Measurements from ENCODE around the gene SAG. TPM values are rescaled to one million over a fixed set of nuclear protein-coding genes. Genes with fewer than 3 reads are reported as not detected.

The SAG gene
- total and polyA plus RNA-seq, 2 donors (not counting 3 experiments of a cell fraction or from before 2014, with no cell fraction given) = not detected

DNA sequence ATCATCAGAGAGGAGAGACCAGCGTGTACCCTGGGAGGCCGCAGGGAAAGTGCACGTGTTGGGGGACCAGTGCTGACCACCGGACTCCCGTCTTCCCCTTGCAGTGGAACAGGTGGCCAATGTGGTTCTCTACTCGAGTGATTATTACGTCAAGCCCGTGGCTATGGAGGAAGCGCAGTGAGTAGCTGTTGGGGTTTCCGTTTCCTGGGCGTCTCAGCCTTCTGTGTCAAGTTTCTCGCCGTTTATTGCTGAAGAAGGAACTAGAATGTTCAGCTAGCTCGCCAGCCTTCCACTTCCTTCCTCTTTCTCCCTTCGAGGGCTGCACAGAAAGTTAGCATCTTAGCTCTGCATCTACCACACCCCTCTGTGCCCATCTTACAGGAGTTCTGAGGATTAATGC, 23.9 kb downstream of the SAG start:
- FAIRE-seq = no peak
- no peaks in the 10 kb centered on the region for H3K36me3 ChIP-seq (ENCODE audit: control insufficient read depth in 2 of 2, extremely low read depth in 1 of 2, insufficient read depth in 2 of 2, low read length in 2 of 2)
- no peak for TF ChIP-seq FOS (IDR thresholded peaks at IDR 0.05; ENCODE audit: borderline replicate concordance, insufficient read depth, low read length)
- TF ChIP-seq, protein P1, sequence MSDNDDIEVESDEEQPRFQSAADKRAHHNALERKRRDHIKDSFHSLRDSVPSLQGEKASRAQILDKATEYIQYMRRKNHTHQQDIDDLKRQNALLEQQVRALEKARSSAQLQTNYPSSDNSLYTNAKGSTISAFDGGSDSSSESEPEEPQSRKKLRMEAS (IDR thresholded peaks at IDR 0.05; ENCODE audit: insufficient read depth, insufficient read length) = no peak
- TF ChIP-seq GATA2 (IDR thresholded peaks at IDR 0.05; ENCODE audit: insufficient read depth, insufficient read length, low read depth, low read length) = no peak
- no peak for TF ChIP-seq JUN (IDR thresholded peaks at IDR 0.05; ENCODE audit: borderline replicate concordance, insufficient read depth, insufficient read length, low read depth)
- no peak for TF ChIP-seq EZH2 (IDR thresholded peaks at IDR 0.05; ENCODE audit: borderline replicate concordance, low read depth, low read length, severe bottlenecking)
- no peak for TF ChIP-seq MYC (IDR thresholded peaks at IDR 0.05; ENCODE audit: low read depth, low read length)
- TF ChIP-seq POLR2AphosphoS5 (IDR thresholded peaks at IDR 0.05; ENCODE audit: insufficient read depth, low read depth, low read length) = no peak
- TF ChIP-seq, protein P2, sequence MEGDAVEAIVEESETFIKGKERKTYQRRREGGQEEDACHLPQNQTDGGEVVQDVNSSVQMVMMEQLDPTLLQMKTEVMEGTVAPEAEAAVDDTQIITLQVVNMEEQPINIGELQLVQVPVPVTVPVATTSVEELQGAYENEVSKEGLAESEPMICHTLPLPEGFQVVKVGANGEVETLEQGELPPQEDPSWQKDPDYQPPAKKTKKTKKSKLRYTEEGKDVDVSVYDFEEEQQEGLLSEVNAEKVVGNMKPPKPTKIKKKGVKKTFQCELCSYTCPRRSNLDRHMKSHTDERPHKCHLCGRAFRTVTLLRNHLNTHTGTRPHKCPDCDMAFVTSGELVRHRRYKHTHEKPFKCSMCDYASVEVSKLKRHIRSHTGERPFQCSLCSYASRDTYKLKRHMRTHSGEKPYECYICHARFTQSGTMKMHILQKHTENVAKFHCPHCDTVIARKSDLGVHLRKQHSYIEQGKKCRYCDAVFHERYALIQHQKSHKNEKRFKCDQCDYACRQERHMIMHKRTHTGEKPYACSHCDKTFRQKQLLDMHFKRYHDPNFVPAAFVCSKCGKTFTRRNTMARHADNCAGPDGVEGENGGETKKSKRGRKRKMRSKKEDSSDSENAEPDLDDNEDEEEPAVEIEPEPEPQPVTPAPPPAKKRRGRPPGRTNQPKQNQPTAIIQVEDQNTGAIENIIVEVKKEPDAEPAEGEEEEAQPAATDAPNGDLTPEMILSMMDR (IDR thresholded peaks at IDR 0.05; ENCODE audit: extremely low read depth in 1 of 2, insufficient read depth in 1 of 2, low read depth in 1 of 2, low read length in 2 of 2) = no peak
- TF ChIP-seq POLR2A (IDR thresholded peaks at IDR 0.05; ENCODE audit: low read depth, low read length) = no peak
- H3K9me3 ChIP-seq (replicated peaks; ENCODE audit: control insufficient read depth, insufficient read depth, low read length) = no peaks in the 10 kb centered on the region
- CTCF ChIA-PET = interaction anchor here (0.9 to 1.6 kb wide), 4 partner anchors 15 to 112 kb away, joined by 3 to 7 read pairs (median 4); partner anchors contain the start of gene DGKD
- no peaks in the 10 kb centered on the region for H3K27me3 ChIP-seq (ENCODE audit: control insufficient read depth in 2 of 2, insufficient read depth in 2 of 2, low read length in 2 of 2)
- H4K20me1 ChIP-seq (replicated peaks; ENCODE audit: control insufficient read depth, extremely low read depth, insufficient read depth, low read length) = no peaks in the 10 kb centered on the region
- no peaks in the 10 kb centered on the region for H3K79me2 ChIP-seq (ENCODE audit: control insufficient read depth, insufficient read depth, low read length)
- BruUV-seq (replicated peaks) = no TSS peak
- no peaks in the 10 kb centered on the region for H3K4me1 ChIP-seq (ENCODE audit: control insufficient read depth, extremely low read depth, insufficient read depth, low read length)
- no peak for DNase-seq (ENCODE audit: low read depth, low spot score)
- no peak overlapping the region for H3K4me3 ChIP-seq (replicated peaks in 1 of 3; ENCODE audit: insufficient read depth in 1 of 3, low read depth in 1 of 3, low read length in 3 of 3)
- H3K27ac ChIP-seq (ENCODE audit: insufficient read depth, low read depth, low read length) = no peak overlapping the region
- intact Hi-C loops (cut with micrococcal nuclease) (no loop called here), dilution Hi-C loops (cut with MboI; ENCODE audit: extremely low pct_ligation_motif_present, low sequenced_read_pairs) (no loop called here)
- POLR2A ChIA-PET = no interaction called here
- H2AFZ ChIP-seq (ENCODE audit: low read depth, low read length) = no peak overlapping the region
- H3K9ac ChIP-seq (replicated peaks; ENCODE audit: extremely low read depth, insufficient read depth, low read length) = no peak overlapping the region
- no peak overlapping the region for H3K4me2 ChIP-seq (ENCODE audit: insufficient read depth, low read length)
- no peaks in the 10 kb centered on the region for H3K9me1 ChIP-seq (replicated peaks; ENCODE audit: control insufficient read depth, extremely low read depth, insufficient read depth, low read length)
